Activated T-cell treated with anti-CD3 and anti-CD28 coated beads, Interleukin-2, amount 50 U/mL, for 48 hours (primary cell): ENCODE results near the gene TARBP1.
A peak's percentile ranks its signal among the peaks of the same experiment; 100 is the strongest.
"Not testable (repeated sequence)": the region's sequence is repeated elsewhere in the genome, so short reads cannot be mapped to it uniquely, and the experiment has no call there.

Experiments
- DNase-seq, 2 experiments: peaks; one replicate each; pipeline ENCODE4 v3.0.0-alpha.2; 2020

Gene TARBP1

DNA sequence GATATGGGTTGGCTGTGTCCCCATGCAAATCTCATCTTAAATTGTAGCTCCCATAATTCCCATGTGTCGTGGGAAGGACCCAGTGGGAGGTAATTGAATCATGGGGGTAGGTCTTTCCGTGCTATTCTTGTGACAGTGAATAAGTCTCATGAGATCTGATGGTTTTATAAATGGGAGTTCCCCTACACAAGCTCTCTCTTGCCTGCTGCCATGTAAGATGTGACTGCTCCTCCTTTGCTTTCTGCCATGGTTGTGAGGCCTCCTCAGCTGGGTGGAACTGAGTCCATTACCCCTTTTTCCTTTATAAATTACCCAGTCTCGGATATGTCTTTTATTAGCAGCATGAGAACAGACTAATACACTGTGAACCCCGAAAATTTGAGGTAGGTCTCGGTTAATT lies 25.3 kb upstream of the TARBP1 start:
- DNase-seq = not testable (repeated sequence)

DNA sequence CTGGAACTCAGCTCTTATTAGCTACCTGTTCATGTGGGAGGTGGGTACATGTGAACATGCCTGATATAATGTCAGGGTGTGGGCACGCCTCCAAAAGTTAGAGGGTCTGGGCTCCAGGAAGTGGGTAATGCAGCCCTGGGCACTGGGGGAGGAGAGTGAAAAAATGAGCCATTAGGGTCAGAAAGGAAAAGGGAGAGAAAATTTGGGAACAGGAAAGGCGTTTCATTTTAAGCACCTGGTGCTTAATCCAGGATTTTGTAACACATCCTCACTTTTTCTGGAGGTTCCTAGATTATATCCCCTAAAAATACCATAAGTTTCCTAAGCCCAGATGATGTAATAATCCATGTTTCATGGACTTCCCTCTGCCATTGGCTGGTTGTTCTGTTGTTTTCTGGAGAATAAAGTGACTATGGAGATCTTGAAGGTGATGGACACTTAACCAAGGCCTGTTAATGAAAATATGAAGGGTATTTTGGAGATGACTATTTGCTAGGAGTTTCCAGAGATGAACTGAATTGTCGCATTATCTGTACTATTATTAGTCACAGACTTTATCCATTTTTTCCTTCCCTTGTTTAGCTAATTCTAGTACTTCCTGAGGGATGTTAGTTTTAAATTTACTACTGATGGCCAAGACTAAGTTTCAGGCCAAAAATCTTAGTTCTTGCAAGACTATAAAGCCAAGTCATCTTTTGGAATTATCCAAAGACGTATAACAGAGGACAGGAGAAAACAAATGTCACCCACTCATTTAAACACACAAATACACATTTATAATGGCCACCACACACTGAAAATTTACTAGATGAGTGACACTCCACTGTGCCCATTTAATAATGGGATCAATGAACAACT lies 24.4 kb upstream of the TARBP1 start:
- no peak for DNase-seq

DNA sequence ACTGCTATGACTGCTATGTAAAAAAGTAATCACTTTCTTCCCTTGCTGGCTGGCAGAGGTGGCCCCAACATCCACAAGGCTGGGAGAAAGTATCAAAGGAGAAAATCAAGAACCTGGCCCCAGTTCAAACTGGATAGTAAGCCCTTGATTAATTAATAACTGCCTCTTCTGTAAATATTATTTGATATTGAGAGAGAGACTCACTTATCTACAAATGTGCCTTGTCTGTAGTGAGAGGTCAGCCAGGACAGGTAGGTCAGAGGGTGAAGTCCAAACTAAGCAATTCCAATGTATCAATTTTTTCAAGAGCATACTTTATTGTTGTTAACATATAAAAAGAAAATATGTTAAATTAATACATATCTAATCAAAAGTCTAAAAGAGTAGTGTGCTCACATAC lies 23.8 kb upstream of the TARBP1 start:
- no peak for DNase-seq

DNA sequence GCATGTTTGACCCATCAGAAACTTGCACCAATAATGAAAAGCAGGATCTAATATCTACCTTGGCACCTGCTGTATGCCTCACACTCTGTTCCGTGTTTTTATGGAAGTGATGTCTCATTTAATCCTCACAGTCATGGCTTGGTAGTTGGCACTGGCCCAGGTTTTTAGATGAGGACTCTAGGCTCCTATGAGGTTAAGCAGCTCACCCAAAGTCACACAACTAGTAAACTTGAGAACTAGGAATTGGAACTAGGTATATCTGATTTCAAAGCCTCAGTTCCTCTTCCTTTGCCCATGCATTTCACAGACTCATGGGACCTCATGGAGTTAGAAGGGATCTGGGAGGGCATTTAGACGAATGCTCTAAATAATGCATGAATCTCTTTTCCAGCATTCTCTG lies 21.3 kb upstream of the TARBP1 start:
- DNase-seq = peak; percentile 61 to 66

DNA sequence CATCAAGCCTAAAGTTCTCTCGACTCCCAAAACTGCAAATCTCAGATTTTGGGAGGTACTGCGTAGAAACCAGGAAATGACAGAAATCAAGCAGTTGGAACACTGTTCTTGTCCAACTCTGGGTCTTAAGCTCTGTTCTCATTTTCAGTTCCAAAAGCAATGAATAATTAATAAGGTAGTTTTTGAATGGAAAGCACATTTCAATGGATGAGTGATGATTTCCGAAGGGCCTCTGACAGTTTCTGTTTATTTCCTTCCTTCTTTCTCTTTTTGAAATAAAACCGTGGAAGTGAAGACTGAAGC lies 20.9 kb upstream of the TARBP1 start:
- DNase-seq = no peak

DNA sequence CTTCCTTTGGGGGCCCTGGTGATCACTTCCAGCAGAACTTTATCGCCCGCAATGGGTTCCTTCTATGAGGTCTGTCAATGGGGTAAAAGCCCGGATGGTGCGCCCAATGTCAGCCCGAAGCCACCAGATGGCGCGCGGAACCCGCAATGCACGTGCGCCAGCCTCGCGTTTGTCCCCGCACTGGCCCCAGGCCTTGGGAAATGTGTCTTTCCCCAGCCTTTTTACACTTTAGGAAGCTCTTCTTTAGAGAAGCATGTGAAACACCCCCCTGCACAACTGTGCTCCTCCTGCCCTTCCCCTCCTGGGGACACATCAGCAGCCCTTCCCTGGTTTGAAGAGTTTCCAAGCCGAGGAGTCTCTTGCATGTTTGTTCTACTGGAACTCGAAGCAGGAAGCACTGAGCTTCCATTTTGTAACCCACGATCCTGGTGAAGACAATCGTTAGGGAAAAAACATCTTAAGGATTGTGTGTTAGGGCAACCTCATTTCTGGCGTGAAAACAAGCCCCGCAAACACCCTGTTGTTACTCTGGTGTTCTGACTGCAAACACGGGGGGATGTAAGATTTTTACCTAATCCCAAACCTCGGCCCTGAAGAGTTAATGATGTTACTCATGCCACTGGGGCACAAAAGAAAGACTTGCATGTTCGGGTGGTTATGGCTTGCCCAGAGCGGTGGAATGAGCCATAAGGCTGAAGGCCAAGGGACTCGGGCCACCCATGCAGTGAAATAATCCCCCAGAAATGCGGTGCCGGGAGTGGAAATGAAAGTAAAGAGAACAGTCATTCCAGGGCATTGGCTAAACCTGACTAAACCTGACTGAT lies 20.4 kb upstream of the TARBP1 start:
- DNase-seq = peak; percentile 93

DNA sequence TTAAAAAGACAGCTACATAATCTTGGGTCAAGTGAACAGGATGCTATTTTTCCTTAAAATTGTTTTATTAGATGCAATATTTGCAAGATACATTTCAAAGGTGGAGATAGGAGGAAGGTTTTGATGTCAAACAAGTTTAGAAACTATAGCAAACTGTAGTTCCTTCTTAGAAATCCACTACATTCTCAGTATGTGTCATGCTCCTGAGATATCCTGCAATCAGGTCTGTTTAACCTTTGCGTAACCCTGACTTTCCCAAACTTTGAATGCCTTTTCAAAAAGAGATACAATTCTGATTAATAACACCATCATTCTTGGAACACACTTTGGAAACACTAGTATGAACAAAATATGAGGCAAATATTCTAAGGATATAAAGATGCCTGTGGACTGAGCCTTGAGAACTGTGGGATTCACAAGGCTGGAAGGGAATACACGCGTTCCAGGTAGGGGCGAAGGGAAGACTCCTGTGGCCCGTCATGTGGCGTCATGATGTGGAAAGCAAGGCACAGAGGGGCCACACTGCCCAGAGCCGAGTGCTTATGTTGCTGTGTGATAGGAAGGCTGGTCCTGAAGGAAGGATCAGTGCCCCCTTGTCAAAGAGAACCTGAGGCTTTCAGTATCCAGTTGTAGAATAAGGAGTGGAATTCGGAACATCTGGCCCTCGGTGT lies 19.6 kb upstream of the TARBP1 start:
- DNase-seq = no peak

DNA sequence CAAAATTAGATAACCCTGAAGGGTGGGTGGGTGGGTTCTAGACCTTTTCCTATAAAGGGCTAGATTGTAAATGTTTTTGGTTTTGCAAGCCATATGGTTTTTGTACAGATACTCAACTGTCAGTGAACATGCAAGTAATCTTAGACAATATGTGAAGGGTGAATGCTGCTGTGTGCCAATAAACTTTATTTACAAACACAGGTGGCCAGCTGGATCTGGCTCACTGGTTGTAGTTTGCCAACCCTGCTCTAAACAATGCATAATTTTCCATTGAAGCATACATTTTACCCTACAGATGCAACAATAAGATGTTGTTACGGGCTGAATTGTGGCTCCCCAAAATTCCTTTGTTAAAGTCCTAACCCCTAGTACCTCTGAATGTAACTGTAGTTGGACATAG lies 18.6 kb upstream of the TARBP1 start:
- DNase-seq = no peak

DNA sequence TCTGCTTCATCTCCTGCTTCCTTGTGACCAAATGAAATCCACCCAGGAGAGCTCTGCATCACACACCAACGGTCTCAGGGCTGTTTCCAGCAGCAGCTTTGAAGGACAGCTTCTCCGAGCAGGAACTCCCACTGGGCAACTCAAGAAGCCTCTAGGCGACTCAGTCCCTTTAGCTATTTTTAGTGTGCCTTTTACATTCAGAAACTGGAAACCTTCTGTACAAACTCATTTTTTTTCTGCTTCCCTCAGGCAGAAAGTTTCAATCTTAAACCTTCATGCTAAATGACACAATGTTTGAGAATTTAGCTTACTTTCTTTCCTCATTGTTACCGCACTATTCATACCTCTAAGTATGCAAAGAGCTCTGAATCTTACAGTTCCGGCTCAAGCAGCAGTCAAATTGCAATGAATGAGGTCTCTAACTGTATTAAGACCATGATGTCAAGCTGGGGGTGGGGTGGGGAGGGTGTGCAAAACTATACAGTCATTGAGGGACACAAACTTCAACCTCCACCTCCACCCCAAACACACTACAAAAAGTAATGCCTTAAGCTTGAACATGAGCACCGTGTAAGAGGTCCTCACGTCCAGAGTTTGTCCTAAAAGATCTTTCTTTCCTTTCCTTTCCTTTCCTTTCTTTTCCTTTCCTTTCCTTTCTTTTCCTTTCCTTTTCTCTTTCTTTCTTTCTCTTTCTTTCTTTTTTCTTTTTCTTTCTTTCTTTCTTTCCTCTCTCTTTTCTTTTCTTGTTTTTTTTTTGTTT lies 16.4 kb upstream of the TARBP1 start:
- DNase-seq = peak in 1 of 2 experiments; percentile 51

DNA sequence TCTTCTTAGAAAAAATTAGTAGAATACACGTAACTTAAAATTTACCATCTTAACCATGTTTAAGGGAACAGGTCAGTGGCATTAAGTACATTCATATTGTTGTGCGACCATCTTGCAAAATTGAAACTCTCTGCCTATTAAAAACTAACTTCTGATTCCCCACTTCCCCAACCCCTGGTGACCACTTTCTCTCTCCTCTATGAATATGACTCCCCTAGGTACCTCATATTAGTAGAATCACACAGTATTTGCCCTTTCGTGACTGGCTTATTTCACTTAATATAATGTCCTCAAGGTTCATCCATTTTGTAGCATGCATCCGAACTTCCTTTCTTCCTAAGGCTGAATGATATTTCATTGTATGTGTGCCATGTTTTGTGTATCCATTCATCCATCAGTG lies 15.1 kb upstream of the TARBP1 start:
- DNase-seq = no peak

DNA sequence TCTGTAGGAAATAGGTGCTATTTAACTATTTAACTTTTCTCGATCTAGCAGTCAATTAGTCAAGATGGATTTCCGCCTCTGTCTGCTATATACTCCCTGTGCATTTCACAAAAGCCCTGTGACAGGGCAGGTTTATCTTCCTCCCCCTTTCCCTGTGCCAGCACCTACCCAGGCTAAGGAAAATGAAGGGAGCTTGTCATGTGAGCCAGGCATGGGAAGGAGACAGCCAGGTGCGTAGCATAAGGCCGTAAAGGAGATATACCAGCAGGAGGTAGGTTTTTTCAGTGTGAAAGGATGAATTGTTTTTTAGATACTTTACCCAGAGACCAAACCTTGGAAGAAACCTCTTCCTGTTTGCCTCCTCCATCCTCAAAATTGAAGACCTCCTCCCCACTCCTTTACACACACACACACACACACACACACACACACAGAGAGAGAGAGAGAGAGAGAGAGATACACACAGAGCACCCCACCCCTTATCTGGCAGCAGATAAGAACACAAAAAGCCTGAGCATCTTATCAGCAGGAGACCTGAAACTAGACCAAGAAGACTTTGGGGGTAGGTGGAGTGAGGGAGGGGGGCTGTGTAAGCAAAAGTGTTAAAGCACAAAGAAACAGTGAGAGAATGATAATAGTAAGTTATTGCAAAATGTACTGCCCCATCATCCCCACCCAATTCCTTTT lies 12.0 kb upstream of the TARBP1 start:
- DNase-seq = no peak

DNA sequence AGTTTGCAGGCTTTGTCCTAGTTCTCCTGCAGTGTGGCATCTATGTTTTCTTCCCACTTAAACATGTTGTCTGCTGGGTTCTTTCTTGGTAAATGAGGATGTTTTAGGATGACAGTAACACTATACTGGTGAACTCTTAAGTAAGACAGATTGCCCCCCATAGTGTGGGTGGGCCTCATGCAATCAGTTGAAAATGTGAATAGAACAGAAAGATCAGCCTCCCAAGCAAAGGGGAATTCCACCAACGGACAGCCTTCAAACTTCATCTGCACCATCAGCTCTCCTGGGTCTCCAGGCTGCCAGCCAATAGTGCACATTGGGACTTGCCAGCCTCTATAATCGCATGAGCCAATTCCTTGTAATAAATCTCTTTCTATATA lies 10.7 kb upstream of the TARBP1 start:
- DNase-seq = no peak

DNA sequence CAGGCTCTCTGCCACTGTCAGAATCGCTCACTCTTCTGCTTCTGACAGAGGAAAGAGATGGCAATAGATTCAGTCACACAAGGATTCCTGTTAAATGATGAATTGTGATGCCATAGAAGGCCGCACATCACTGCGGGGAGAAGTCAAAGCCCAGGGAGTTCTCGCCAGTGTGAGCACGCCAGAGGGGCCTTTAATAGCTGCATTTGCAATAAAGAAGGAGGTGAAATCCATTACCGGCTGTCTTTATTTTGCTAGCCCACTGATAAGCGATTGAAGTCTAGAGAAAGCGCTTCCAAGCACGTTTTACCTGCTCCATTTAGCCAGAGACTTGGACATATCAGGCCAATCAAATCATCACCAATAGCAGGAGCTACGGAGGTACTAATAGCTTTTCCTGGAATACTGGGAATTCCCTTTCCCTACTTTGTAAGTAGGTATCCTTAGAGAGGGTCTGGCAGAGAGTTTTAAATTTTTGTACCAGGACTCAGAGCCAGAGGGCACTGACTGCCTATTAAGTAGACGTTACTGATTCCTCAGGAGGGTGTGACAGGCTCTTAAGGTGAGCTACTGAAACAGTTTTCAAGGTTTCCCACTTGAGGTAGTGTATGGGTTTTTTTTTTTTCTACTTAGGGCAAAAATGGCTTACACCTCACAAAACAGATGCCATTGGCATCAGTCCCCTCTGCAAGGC lies 10.2 kb upstream of the TARBP1 start:
- DNase-seq = no peak

DNA sequence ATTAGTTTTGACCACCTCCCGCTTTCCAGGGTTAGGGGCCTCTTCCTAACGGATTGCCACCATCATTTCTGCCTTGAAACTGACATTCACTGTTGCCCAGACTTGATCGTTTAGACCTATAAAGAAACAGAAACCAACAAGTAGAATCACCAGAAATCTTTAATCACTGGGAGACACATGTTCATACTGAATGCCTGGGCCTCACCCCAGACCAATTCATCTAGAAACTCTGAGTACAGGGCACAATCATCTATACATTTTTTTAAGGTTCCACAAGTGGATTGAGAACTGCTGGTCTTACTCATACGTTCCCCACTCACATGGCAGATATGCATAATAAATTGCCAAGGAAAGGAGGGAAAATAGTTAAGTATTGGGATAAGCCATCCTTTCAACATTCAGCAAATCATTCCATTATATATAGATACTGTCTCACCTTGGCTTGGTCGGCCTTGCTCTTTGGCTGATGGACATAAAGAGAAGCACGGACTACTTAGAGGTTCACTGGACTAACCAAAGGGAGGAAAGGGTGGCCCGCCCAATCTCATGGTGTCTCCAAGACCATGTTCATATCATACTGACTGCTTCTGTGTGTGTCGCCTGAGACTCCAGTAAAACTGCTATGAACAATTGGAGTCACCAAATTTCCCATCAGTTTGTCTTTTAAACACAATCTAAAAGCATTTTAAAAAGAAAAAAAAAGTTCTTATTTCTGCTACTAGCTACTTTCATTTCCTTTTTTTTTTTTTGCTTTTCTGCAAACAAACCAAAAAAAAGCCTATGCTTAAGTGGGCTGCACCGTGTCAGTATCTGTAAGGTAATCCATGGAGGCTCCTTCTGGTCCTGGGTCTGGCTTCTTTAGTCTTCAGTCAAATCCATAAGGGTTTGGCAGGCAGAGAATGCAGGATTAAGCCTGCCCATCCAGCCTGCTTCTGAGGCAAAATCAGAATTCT lies 9.4 kb upstream of the TARBP1 start:
- peak in 1 of 2 experiments; percentile 56 for DNase-seq

DNA sequence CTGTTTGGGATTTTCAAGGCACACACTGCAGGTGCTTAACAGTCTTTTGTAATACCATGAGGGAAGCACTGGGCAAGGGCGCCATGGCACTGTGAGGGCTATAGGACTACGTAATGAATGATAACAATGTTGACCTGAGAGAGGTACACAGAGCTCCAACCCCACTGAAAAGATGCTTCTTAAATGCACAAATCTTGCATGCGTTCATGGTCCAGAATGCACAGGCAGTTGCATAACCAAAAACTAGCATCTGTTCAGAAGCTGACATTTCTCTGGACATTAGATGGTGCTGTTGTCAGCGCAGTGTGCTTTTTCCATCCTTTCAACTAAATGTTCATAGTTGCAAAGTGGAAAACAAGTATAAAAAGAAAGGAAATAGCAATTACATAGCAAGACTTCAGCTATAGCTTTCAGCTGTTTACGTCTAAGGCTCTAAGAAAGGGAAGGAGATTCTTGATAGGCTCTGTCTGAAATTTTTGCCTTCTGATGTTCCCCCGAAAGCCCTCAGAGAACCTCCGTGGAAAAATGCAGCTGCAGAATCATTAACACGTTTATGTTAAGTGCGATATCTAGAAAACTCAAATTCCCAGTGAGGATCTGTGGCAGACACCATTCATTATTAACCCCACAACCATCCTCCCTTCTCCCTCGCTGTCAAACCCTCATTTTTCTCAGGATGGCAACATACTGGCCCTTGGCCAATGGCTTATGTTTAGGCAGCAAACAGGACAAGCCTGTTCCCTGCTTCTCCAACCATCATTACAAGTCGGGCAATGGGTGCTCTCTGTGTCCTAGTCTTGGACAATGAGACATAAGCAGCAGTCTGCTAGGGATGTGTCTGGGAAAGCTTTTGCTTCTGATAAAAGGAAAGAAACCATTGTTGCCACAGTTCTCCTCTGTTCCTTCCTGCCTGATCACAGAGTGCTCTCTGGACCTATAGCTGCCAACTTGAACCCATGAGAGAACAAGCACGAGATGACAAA lies 8.2 kb upstream of the TARBP1 start:
- peak in 1 of 2 experiments; percentile 34 for DNase-seq

DNA sequence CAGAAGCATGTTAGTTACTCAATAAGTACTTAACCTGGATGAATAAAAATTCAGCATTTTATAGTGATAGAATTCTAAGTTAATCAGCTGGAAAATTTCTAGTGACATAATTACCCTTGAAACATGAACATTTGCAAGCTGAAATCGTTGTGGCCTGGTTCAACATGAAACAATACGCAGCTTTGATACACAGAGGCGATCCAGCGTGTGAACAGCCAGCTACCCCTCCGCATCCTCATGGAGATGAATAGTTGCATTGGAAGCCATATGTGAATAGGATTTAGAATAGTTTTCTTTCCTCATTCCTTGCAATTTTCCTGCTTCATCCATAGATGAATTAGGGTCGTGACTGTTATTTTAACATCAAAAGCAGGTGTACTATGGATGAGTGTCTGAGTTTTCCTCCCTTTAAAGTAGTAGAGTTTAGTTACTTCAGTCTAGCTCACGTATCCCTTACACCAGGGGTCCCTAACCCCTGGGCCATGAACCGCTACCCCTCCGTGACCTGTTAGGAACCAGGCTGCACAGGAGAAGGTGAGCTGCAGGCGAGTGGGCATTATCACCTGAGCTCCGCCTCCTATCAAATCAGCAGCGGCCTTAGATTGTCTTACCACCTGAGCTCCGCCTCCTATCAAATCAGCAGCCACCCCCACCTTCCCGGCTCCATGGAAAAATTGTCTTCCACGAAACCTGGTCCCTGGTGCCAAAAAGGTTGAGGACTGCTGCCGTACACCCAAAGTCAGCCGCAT lies 6.2 kb upstream of the TARBP1 start:
- DNase-seq = no peak

DNA sequence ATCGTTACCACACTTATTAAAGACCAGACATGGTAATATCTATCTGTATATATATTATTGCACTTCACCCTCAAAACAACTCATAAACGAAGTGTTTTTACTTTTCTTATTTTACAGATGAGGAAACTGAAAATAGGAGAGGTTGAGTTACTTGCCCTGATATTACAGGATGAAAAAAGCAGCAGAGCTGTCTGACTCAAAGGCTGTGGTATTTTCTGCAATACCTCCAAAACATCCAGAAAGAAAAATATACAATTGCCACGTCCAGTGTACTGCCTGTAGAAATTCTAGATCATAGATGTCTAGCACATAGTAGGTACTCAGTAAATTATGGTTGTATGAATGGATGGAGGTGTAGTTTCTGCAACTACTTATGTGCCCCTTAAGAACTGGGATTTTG lies 5.2 kb upstream of the TARBP1 start:
- DNase-seq = no peak

DNA sequence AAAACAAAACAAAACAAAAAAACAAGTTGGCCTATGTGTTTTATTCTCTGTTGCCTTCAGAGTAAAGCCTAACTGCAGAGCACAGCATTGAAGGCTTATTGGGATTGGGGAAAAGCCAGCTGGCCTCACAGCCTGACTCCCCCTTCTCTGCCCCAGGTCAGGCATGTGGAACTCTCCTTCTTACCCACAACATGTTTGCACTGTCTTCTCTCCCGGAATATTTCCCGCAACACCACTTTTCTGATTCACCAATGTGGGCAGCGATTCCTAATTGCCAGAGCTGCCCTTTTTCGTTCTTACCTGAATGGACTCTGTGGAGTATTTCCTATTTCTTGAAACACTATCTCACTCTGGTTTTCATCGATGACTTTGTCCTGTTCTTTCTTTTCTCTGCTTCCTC lies 2.8 kb upstream of the TARBP1 start:
- no peak for DNase-seq

DNA sequence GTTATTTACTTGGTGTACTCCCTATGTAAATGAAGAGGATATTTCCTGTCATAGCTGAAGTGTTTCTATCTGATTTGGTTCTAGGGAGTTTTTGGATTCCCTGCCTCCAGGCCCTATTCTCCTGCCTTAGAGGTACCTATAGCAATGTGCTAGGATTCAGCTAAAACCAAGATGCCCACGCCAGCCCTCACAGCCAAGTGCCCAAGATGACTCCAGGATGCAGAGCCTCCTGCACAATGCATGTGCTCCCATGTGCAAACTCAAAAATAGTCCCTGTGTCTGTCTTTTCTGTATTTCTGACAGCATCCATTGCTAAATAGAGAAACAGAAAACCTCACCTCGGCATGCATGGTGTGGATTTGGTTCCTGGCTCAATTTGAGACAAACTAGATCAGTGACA lies 887 bp upstream of the TARBP1 start:
- DNase-seq = no peak
